A549 treated with Mapracorat at 1 μM for 4 hours (cell line): ENCODE measurements around the gene SRY. TPM values are rescaled to one million over a fixed set of nuclear protein-coding genes. Genes with fewer than 3 reads are reported as not detected.

Experiments
- total RNA-seq: library from RNA; stranded (reverse); fragments of 200-300 nt; extraction: Qiagen RNA extraction; gene quantifications from 5 replicates; pipeline ENCODE4 v1.2.3, GENCODE V29; 2022

SRY gene
- total RNA-seq: not detected in 5 replicates

GRCh38 chrY:2787600-2787999 is at the start of gene SRY:
SRY (minus strand) TSS chrY:2787682; CDS start chrY:2787603, 79 bp downstream.

Other genes with a start within 250 kb of the SRY start
- gene RPS4Y1, start 53.9 kb upstream of the SRY start, total RNA-seq: 288 to 298 TPM (median 290 TPM) in 5 replicates
- gene ZFY, start 147.7 kb upstream of the SRY start, total RNA-seq: 2.5 to 6.8 TPM (median 3.9 TPM) in 5 replicates